ENCODE results near the gene ACACB.

The ACACB gene

DNA sequence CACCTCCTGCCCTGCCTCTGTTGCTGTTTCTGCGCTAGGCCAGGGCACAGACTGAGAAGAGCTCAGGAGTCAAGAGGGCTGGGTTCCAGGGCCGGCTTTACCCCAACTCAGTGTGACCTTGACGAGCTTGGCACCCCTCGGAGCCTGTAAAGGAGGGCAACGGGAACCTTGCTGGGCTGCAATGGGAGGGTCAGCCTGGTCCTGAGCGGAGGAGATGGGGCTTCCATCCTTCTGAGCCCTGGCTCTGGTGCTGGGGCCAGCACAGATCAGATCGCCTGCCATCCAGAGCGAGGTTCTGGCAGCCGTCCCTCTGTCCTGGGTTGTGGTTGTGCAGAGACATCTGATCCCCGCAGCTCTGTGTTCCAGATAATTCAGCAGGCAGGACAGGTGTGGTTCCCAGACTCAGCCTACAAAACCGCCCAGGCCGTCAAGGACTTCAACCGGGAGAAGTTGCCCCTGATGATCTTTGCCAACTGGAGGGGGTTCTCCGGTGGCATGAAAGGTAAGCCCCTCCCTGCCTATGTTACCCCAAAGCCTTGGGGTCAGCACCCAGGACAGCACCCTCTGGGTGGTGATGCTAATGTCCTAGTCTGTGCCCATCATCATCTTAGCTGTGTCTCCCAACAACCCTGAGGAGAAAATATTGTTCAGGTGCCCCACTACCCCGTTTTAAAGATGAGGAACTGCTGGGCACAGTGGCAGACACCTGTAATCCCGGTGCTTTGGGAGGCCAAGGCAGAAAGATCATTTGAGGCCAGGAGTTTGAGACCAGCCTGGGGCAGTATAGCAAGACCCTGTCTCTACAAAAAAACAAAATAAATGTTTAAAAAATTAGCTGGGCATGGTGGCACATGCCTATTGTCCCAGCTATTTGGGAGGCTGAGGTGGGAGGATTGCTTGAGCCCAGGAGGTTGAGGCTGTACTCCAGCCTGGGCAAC, 142.5 kb downstream of the ACACB start:
- DNase-seq (ENCODE audit: low spot score) = no peak

DNA sequence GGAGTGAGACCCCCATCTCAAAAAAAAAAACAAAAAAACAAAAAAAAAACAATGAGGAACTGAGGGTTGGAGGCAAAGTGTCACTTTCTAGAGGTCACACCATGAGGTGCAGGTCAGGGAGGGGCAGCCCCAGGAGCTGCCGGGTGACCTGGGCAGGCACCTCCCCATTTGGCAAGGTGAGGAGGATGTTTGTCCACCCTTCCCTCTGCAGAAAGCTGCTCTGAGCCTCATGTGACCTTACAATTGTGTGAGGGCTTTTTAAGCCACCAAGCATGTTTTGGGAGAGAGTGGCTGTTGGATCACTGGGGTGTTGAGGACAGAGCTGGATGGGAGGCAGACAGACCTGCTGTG, 143.1 kb downstream of the ACACB start:
- DNase-seq (ENCODE audit: low spot score) = no peak

DNA sequence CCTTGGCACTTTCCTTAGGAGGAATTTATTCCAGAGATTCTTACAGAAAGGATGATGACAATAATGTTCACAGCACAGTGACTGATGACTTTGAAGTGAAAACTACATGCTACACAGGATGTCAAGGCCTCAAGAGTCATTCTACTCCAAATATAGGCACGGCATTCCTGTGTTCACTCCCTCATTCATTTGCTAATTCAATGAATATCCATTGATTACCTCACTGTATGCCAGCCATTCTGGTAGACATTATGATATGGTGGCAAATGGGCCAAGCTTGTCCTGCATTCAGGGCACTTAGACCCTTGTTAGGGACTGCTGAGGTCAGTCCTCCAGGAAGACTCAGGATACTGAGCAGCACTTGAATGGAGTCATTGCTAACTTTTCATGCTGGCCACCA, 144.7 kb downstream of the ACACB start:
- no peak for DNase-seq (ENCODE audit: low spot score)

DNA sequence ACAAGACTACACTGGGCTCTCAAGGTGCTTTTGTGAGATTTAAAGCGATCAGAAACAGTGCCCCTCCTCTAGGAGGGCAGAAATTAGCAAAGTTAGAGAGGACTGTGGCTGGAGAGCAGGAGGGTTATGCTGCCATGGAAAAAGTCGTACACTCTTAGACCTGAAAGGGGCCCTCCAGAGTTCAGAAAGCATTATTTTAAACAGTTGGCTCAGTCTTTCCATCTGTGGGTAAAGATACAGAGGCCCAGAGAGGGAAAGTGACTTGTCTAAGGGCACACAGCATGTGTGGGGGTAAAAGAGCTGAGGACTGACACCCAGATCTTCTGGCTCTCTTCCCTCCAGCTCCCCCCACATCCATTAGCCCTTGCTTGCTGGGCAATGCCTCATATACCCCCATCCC, 145.6 kb downstream of the ACACB start:
- DNase-seq (ENCODE audit: low spot score) = no peak

DNA sequence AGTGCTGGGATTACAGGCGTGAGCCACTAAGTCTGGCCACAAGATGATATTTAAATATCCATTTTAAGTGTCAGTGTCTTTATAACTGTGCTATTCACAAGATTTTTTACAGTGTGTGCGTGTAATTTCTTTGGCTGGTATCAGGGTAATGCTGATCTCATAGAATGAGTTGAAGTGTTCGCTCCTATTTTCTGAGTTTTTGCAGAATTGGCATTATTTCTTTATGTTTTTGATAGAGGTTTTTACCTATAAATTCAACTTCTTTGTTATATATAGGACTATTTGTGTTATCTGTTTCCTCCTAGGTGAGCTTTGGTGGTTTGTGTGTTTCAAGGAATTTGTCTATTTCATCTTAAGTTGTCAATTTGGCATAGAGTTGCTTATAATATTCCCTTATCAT, 147.1 kb downstream of the ACACB start:
- DNase-seq (ENCODE audit: low spot score) = no peak

DNA sequence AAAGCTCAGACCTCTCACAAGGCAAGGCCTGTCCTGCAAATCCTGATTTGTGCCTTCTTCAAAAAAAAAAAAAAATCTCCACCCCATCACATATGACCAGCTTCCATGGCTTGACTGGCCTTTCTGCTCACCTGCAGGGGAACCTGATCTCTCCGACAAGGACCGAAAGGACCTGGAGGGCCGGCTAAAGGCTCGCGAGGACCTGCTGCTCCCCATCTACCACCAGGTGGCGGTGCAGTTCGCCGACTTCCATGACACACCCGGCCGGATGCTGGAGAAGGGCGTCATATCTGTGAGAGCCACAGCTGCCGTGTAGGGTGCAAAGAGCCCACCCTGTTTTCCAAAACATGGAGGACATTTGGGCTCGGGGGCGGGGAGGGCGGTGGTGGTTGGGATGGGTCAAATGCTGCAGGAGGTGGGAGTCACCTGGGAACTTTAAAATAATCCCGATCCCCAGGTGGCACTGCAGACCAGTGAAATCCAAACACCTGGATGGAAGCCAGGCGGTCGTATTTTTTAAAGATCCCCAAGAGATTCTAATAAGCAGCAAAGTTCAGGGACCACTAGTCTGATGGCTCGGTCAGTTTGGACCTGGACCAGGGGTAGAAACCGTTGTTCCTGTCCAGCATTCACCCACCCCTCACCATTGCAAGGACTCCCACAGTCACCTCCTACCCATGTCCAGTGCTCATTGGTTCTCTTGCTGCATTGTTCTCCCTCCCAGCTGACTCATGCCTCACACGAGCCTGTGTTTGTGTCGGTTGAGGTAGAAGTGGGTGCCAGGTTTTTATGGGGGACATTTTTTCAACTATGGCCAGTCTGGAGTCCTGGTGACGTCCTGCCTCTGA, 147.9 kb downstream of the ACACB start:
- peak; percentile 93 for DNase-seq (ENCODE audit: low spot score)

DNA sequence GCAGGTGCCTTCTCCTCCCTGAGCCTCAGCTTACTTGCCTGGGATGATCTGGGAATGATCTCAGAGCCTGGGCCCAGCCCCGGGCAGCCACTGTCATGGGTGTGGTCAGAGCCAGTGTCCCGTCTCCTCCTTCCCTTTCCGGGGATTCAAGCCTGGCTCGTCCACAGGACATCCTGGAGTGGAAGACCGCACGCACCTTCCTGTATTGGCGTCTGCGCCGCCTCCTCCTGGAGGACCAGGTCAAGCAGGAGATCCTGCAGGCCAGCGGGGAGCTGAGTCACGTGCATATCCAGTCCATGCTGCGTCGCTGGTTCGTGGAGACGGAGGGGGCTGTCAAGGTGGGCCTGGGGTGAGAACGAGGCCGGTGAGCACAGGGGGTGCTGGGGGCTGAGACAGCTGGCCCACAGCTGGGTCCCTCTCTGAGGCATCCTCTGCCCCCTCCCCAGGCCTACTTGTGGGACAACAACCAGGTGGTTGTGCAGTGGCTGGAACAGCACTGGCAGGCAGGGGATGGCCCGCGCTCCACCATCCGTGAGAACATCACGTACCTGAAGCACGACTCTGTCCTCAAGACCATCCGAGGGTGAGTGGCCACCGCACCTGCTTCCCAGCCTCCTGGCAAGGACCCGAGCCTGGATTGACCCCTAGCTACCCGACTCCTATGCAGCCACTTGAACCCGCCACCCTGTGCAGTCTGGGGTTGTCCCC, 148.7 kb downstream of the ACACB start:
- DNase-seq (ENCODE audit: low spot score) = no peak

DNA sequence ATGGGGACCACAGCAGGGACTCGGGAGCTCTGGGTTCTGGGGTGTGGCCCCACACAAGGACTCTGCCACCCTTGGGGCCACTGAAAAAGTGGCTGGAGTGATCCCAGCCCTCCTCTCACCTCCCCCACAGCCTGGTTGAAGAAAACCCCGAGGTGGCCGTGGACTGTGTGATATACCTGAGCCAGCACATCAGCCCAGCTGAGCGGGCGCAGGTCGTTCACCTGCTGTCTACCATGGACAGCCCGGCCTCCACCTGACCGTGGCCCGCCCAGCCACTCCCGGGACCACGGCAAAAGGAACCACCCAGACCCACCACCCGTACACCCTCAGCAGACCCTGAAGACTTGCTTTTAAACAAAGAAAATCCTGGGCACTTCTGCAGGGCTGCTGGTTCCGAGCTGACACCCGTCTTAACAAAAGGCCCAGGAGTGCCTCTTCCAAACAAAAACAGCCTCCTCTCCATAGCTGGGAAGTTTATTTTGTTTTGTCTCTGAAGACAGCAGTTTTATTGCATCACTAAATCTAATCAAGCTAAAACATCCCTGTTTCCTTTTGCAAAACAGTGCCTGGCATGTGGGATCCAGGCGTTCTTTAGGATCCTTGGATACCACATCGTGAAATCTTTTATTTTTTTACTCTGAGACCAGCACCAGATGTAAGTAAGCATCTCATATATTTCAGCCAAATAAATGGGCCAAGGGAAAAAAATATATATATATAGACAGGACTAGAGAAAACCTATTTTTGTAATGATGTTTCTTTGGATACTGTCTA, 149.9 kb downstream of the ACACB start:
- no peak for DNase-seq (ENCODE audit: low spot score)

DNA sequence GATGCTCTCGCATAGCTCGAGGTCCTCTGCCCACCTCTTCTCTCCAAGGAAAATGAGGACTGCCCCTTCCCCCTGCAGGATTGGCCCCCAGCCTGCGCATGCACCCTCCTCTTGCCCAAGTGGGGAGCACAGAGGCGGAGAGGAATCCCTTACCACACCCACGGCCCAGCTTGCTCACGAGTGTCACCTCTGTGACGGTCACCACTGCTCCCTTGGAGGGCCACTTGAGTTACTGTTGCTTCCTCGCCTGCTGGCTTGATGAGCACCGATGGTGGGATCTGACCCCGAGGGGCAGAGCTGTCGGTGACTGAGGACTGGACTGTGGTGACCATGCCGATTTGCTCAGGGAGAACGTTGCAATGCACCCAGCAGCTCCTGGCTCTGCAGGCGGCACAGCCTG, 151.0 kb downstream of the ACACB start:
- DNase-seq (ENCODE audit: low spot score) = no peak

DNA sequence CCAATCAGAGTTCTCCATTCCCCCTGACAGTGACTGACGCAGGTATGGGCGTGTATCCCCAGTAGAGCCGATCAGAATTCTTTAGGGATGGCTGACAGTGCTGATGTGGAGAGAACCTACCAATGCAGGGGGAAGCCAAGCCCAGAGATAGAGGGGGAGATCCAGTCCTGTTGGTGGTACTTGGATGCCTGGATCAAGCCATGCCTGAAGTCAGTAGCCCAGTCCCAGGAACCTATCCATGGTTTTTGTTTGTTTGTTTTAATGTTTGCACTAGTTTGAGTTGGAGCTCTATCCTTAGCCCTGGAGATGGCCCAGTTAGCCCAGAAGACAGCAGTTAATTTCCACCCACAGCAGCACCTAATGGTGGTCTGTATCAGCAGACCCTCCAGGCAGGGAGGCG, 152.5 kb downstream of the ACACB start:
- DNase-seq (ENCODE audit: low spot score) = no peak

DNA sequence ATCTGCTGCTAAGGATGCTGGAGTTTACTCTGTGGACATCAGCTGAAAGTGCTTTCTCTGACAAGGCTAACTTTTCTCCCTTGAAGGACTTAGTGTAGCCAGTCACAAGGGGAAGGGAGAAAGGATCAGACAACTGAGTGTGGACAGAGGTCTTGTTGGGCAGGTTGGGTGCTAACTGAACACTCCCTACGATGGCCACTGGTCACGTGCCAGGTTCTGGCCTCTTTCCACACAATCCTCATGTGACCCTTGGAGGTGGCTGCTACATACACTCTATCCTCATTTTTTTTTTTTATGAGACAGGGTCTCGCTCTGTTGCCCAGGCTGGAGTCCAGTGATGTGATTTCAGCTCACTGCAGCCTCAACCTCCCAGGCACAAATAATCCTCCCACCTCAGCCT, 153.0 kb downstream of the ACACB start:
- no peak for DNase-seq (ENCODE audit: low spot score)

DNA sequence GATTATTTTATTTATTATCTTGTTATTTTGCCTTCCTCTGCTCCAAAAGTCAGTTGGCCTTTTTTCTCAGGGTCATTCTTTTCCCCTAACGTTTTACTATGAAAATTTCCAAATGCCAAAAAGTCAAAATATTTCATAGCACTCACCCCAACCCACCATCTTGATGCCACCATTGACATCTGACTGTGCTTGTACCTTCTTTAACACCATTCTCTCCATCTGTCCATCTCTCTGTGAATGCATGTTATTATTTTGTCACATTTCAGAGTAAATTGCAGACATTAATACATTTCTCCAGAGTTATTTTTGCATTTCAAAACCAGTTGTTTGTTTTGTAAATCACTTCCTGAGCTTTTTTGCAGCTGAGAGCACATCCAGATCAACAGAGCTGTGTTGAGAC, 154.1 kb downstream of the ACACB start:
- no peak for DNase-seq (ENCODE audit: low spot score)

DNA sequence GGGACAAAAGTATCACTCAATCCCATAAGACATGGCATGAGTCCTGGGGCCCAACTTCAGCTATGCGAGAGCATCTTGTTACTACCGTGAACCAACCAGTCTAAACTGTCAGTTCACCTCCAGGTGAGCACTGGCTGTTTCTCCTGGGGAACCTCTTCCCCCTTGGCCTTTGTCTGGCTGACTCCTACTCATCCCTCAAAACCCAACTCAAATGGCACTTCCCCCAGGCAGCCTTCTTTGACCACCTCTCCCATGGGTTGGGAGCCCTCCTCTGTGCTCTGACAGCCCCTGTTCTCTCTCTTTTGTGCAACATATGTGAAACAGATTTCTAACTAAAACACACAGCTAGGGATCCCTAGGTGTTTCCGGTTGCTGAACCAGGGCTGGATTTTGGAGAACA, 155.0 kb downstream of the ACACB start:
- DNase-seq (ENCODE audit: low spot score) = no peak

DNA sequence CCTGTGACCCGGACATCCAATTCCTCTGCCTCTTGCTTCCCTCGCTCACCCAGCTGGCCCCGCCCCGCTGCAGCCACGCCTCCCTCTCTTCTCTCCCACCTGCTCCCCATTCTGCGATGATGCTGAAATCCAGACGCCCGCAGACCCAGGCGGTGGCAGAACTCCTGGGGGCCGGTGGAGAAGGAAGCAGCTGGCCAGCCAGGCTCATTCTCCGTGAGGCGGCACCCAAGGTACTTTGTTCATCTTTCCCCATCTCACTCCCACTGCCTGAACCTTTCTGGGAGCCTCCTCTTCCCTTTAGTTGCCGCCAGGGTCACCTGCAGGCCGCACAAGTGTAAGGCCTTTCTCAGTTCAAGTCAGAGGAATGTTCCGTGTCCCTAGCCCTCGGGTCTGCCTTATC, 157.0 kb downstream of the ACACB start:
- no peak for DNase-seq (ENCODE audit: low spot score)

DNA sequence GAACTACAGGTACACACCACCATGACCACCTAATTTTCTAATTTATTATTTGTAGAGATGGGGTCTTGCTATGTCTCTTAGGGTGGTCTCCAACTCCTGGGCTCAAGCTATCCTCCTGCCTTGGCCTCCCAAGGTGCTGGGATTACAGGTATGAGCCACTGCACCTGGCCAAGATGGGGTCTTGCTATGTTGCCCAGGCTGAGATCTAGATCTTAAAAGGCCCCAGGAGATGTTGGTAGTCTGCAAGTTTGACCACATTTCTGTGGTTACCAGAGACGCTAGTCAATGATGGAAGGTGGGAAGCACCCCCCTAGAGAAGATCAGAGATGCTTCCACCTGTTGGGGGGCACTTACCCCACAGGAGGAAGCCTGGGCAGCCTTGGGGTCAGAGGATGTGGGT, 158.0 kb downstream of the ACACB start:
- no peak for DNase-seq (ENCODE audit: low spot score)

DNA sequence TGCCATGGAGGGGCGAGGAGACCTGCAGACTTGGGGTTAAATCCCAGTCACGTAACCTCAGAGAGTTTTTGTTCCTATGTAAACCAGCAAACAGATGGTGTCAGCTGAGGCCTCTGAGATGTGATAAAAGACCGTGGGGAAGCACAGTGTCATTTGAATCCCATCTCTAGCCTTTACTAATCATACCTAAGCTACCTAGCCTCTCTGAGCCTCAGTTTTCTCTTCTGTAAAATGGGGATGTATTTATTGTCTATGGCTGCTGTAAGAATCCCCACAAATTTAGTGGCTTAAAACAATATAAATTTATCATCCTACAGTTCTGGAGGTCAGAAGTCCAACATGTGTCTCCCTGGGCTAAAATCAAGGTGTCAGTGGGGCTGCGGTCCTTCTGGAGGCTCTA, 158.8 kb downstream of the ACACB start:
- DNase-seq (ENCODE audit: low spot score) = no peak

DNA sequence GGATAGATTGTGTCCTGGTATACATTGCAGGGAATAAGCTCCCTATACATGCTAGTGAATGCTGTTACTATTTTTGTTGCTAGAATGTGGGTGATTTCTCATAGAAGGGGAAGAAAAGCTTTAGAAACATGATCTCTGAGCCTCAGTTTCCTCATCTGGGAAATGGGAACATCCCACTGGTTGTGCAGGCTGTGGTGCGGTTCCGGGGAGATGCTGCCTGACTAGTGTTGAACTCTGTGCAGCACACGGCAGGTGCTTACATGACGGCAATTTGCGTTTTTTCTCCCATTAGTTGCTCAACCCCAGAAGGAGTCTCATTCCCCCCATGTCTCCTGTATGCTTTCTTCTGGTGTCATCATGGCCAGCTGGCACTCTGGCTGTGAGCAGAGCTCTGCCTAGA, 159.8 kb downstream of the ACACB start:
- no peak for DNase-seq (ENCODE audit: low spot score)

DNA sequence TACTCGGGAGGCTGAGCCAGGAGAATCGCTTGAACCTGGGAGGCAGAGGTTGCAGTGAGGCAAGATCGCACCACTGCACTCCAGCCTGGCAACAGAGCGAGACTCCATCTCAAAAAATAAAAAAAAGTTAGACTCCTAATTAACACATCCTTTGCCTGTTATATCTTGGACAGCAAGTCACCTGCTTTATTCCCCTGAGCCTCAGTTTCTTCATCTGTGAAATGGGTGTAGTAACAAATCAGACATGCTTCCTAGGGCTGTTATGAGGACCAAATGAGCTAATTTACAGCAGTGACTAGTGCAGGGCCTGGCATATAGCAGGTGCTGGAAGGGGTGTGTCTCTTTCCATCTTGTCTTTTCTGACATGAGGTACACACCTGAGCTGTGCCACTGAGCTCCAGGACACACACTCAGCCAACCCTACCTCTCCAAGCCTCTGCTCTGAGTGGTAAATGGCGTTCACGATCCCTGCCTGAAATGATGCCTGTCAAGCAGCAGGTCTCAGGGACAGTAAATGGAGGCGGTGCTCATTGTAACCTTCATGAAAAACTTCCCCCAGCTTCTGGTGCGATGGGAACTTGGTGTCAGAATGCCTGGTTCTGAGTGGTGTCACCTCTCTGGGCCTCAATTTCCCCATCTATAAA, 161.0 kb downstream of the ACACB start:
- DNase-seq (ENCODE audit: low spot score) = no peak

DNA sequence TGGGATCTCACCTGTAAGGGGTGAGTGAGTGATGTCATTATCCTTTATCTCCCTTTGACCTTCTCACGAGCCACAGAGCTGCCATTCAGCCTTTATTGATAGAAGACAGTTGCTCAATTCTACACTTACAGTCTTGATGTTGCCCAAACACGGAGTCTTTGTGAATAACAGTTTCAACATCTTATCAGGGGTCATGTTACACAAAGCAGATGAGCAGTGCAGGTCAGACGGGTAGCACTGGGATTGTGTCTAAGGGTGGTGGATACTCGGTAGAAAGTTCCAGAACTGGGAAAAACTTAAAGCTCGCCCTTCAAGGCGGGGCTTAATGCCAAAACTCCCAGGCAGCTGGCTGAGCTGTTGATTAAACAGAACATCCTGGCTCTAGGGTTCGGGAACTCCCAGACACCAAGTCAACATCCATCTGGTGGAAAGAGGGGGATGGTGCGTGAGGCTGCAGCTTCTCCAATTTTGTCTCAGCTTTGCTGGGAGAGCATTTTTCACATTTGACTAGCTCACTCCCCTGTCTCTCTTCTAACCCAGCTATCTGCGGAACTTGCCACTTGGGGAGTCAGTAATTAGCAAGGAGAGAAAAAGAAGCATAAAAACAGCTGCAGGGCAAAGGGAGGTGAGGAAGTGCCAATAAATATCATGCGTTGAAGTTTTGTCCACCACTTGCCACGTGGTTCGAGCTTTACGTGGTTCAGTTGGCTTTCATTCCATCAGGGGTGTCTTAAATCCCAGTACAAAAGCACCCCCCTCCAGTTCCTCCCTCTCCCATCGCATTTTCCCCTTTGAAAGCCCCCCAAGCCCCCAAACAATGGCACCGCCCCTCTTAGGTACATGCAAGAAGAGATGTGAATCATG, 161.7 kb downstream of the ACACB start:
- DNase-seq (ENCODE audit: low spot score) = peak; percentile 81

DNA sequence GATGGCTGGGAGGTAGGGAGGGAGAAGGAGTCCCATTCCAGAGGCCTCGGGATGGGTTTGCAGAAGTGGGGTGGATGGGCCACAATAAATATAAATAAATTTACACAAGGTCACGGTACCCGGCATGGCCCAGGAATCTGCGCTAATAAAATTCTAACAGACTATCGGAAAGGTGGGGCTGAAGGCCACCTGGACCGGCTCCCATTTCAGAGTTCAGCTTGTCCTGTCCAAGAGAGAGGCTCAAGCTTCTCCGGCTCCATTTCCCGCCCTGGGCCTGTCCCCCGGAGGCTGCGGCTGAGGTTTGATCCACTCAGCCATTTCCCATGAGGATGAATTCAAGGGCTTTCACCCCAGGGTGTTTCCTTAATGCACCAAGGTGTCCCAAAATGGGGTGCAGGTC, 162.5 kb downstream of the ACACB start:
- DNase-seq (ENCODE audit: low spot score) = no peak
